Adrenal gland (tissue), 5 donors: ENCODE measurements around the gene CLIP4.

ENCODE experiments used
- POLR2A ChIP-seq, 2 donors: fragments of 450-650 bp; IDR thresholded peaks; one replicate each; pipeline ENCODE4 v1.6.1; 2017; ENCODE audit warnings: antibody characterized with exemption in 2 of 2, mild to moderate bottlenecking in 2 of 2, moderate library complexity in 1 of 2
- TF ChIP-seq, protein P1 (sequence below), 6 experiments: fragments of 450-650 bp in 4 of 6; fragments of 200-600 bp in 2 of 6; sonication (generic) in 1 of 6; IDR thresholded peaks; 1 replicate in 5 of 6; 2 replicates in 1 of 6; pipeline versions ENCODE4 v1.5.1 to v1.8.0; 2016 to 2021; ENCODE audit warnings: antibody characterized with exemption in 6 of 6, mild to moderate bottlenecking in 2 of 6, moderate library complexity in 1 of 6
- donor health status: DM: no; HTN: no; CAD: no.

- TF ChIP-seq, protein P1, sequence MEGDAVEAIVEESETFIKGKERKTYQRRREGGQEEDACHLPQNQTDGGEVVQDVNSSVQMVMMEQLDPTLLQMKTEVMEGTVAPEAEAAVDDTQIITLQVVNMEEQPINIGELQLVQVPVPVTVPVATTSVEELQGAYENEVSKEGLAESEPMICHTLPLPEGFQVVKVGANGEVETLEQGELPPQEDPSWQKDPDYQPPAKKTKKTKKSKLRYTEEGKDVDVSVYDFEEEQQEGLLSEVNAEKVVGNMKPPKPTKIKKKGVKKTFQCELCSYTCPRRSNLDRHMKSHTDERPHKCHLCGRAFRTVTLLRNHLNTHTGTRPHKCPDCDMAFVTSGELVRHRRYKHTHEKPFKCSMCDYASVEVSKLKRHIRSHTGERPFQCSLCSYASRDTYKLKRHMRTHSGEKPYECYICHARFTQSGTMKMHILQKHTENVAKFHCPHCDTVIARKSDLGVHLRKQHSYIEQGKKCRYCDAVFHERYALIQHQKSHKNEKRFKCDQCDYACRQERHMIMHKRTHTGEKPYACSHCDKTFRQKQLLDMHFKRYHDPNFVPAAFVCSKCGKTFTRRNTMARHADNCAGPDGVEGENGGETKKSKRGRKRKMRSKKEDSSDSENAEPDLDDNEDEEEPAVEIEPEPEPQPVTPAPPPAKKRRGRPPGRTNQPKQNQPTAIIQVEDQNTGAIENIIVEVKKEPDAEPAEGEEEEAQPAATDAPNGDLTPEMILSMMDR (IDR thresholded peaks at IDR 0.05), result no peak
- no peak for TF ChIP-seq POLR2A (IDR thresholded peaks at IDR 0.05)
Measured at GRCh38 chr2:29223257-29223656, 108.0 kb downstream of the CLIP4 start.
